H1 (cell line): Measurements from ENCODE around the gene KLHL29. TPM values are rescaled to one million over a fixed set of nuclear protein-coding genes. Genes with fewer than 3 reads are reported as not detected.

Source experiments
- CTCF ChIA-PET: fragments of 300-600 bp; sonication (Branson Sonifier 250); formaldehyde crosslinking; loops from one replicate; lab custom pipeline; 2021; ENCODE audit not compliant: partially characterized antibody; lab: Charles Lee
- POLR2A ChIA-PET: fragments of 300-600 bp; sonication (Branson Sonifier 250); formaldehyde crosslinking; loops from one replicate; lab custom pipeline; 2021; ENCODE audit warnings: inconsistent platforms; ENCODE audit not compliant: partially characterized antibody; lab: Charles Lee
- DNase-seq, 2 experiments: peaks; one replicate each; pipeline versions ENCODE4 v3.0.0 to v3.0.0-alpha.2; 2010 to 2022; ENCODE audit warnings: low spot score in 2 of 2, low read depth in 1 of 2, mixed read lengths in 1 of 2
- FAIRE-seq: peaks from 2 replicates; lab custom pipeline; 2011; peaks lifted over from hg19 to GRCh38; lab: Jason Lieb, UNC
- H2AFZ ChIP-seq: 2 replicates; pipeline ENCODE4 v1.8.1; 2012; ENCODE audit warnings: low read length, inconsistent platforms
- H2AK5ac ChIP-seq: 2 replicates; pipeline ENCODE4 v1.6.1; 2013; ENCODE audit warnings: low read depth, low read length
- H2BK120ac ChIP-seq: replicated peaks from 2 replicates; pipeline ENCODE3; 2013; ENCODE audit warnings: low read depth, low read length, inconsistent platforms
- H2BK12ac ChIP-seq: 2 replicates; pipeline ENCODE4 v1.6.1; 2013; ENCODE audit warnings: low read depth, low read length
- H2BK15ac ChIP-seq: 2 replicates; pipeline ENCODE4 v1.6.1; 2013; ENCODE audit warnings: low read length
- H2BK20ac ChIP-seq: 2 replicates; pipeline ENCODE4 v1.6.1; 2013; ENCODE audit warnings: low read length
- H2BK5ac ChIP-seq: 2 replicates; pipeline ENCODE4 v1.6.1; 2013; ENCODE audit warnings: low read depth, low read length
- H3K14ac ChIP-seq: 2 replicates; pipeline ENCODE4 v1.6.1; 2013; ENCODE audit warnings: inconsistent platforms; ENCODE audit not compliant: insufficient read length
- H3K18ac ChIP-seq: 2 replicates; pipeline ENCODE4 v1.6.1; 2013; ENCODE audit warnings: low read length; ENCODE audit errors: extremely low read depth
- H3K23ac ChIP-seq: 2 replicates; pipeline ENCODE4 v1.6.1; 2013; ENCODE audit warnings: inconsistent platforms; ENCODE audit not compliant: insufficient read length
- H3K23me2 ChIP-seq: 2 replicates; pipeline ENCODE4 v1.6.1; 2013; ENCODE audit warnings: low read depth, low read length
- H3K27ac ChIP-seq: 2 replicates; pipeline ENCODE4 v1.6.1; 2011; ENCODE audit warnings: low read depth, low read length, inconsistent platforms
- H3K27me3 ChIP-seq, 4 experiments: replicated peaks in 1 of 4; 1 replicate in 1 of 4; 2 replicates in 3 of 4; pipeline versions ENCODE4 v1.6.1 to v1.8.1; 2011 to 2013; ENCODE audit warnings: low read length in 3 of 4, mild to moderate bottlenecking in 3 of 4, inconsistent platforms in 2 of 4, mixed read lengths in 2 of 4, moderate library complexity in 1 of 4; ENCODE audit not compliant: control insufficient read depth in 3 of 4, insufficient read depth in 3 of 4; ENCODE audit errors: extremely low read depth in 1 of 4
- H3K36me3 ChIP-seq, 4 experiments: 2 replicates each; pipeline versions ENCODE4 v1.6.1 to v1.8.1; 2011 to 2013; ENCODE audit warnings: mild to moderate bottlenecking in 4 of 4, low read length in 3 of 4, moderate library complexity in 2 of 4, control low read depth in 1 of 4, inconsistent platforms in 1 of 4; ENCODE audit not compliant: insufficient read depth in 4 of 4, control insufficient read depth in 2 of 4
- H3K4ac ChIP-seq: replicated peaks from 2 replicates; pipeline ENCODE3; 2013; ENCODE audit warnings: low read length, low read depth, mixed read lengths, inconsistent platforms; ENCODE audit not compliant: insufficient read length
- H3K4me1 ChIP-seq, 4 experiments: replicated peaks in 1 of 4; 1 replicate in 1 of 4; 2 replicates in 3 of 4; pipeline versions ENCODE4 v1.6.1 to v1.8.1; 2011 to 2013; ENCODE audit warnings: low read length in 3 of 4, inconsistent platforms in 2 of 4, mixed read lengths in 1 of 4; ENCODE audit not compliant: insufficient read depth in 4 of 4, control insufficient read depth in 3 of 4
- H3K4me2 ChIP-seq, 2 experiments: 2 replicates each; pipeline versions ENCODE4 v1.6.1 to v1.8.1; 2011 to 2013; ENCODE audit warnings: low read depth in 2 of 2, low read length in 2 of 2, control low read depth in 1 of 2, inconsistent platforms in 1 of 2, mild to moderate bottlenecking in 1 of 2; ENCODE audit not compliant: insufficient read depth in 1 of 2
- H3K4me3 ChIP-seq, 4 experiments: fragments of 200-600, 300-600 bp in 1 of 4; sonication (generic), shearing (Covaris generic), sonication (Bioruptor Twin) in 1 of 4; 2 replicates each; pipeline versions ENCODE4 v1.5.1 to v1.8.1; 2011 to 2016; ENCODE audit warnings: low read length in 4 of 4, low read depth in 3 of 4, control low read depth in 2 of 4, inconsistent platforms in 2 of 4, mild to moderate bottlenecking in 2 of 4, mixed read lengths in 1 of 4, moderate library complexity in 1 of 4; ENCODE audit not compliant: insufficient read depth in 2 of 4; ENCODE audit errors: extremely low read depth in 1 of 4
- H3K56ac ChIP-seq: replicated peaks from 2 replicates; pipeline ENCODE3; 2013; ENCODE audit warnings: low read depth, mild to moderate bottlenecking, mixed read lengths, low read length, inconsistent platforms; ENCODE audit not compliant: insufficient read length
- H3K79me1 ChIP-seq: 2 replicates; pipeline ENCODE4 v1.6.1; 2013; ENCODE audit warnings: low read depth, low read length, control low read depth
- H3K79me2 ChIP-seq, 2 experiments: 2 replicates each; pipeline versions ENCODE4 v1.6.1 to v1.8.1; 2012 to 2013; ENCODE audit warnings: low read length in 2 of 2, mild to moderate bottlenecking in 2 of 2, inconsistent platforms in 1 of 2; ENCODE audit not compliant: insufficient read depth in 2 of 2, control insufficient read depth in 1 of 2
- H3K9ac ChIP-seq, 4 experiments: replicated peaks in 1 of 4; 1 replicate in 1 of 4; 2 replicates in 3 of 4; pipeline versions ENCODE4 v1.6.1 to v1.8.1; 2011 to 2013; ENCODE audit warnings: low read depth in 3 of 4, low read length in 3 of 4, control low read depth in 2 of 4, mild to moderate bottlenecking in 2 of 4, moderate library complexity in 2 of 4, inconsistent platforms in 1 of 4; ENCODE audit errors: extremely low read depth in 1 of 4
- H3K9me3 ChIP-seq, 2 experiments: 2 replicates each; pipeline versions ENCODE4 v1.6.1 to v1.8.1; 2012 to 2013; ENCODE audit warnings: mild to moderate bottlenecking in 2 of 2, moderate library complexity in 2 of 2, control low read depth in 1 of 2, inconsistent platforms in 1 of 2, low read depth in 1 of 2, low read length in 1 of 2, mixed read lengths in 1 of 2; ENCODE audit not compliant: insufficient read depth in 2 of 2
- H4K20me1 ChIP-seq, 2 experiments: replicated peaks in 1 of 2; 2 replicates each; pipeline versions ENCODE3 to v1.8.1; 2011 to 2013; ENCODE audit warnings: inconsistent platforms in 2 of 2, low read length in 2 of 2, mild to moderate bottlenecking in 1 of 2; ENCODE audit not compliant: insufficient read depth in 2 of 2, control insufficient read depth in 1 of 2
- H4K5ac ChIP-seq: 2 replicates; pipeline ENCODE4 v1.6.1; 2013; ENCODE audit warnings: low read length, low read depth, mixed read lengths, inconsistent platforms; ENCODE audit not compliant: insufficient read length
- H4K8ac ChIP-seq: 2 replicates; pipeline ENCODE4 v1.8.0; 2013; ENCODE audit warnings: mild to moderate bottlenecking, moderate library complexity, low read length, inconsistent platforms; ENCODE audit not compliant: insufficient read depth; ENCODE audit errors: extremely low read depth
- H4K91ac ChIP-seq: replicated peaks from 2 replicates; pipeline ENCODE3; 2013; ENCODE audit warnings: low read length, mixed read lengths, inconsistent platforms; ENCODE audit not compliant: insufficient read length
- CBX8 ChIP-seq: fragments of 300-800, 300-1000 bp; sonication (generic); IDR thresholded peaks from 2 replicates; pipeline ENCODE4 v1.7.1; 2016; ENCODE audit warnings: low read depth, low read length, borderline replicate concordance
- CHD1 ChIP-seq: IDR thresholded peaks from 2 replicates; pipeline ENCODE4 v1.6.1; 2012; ENCODE audit warnings: low read depth, low read length, improper control_type of control experiment
- CTBP2 ChIP-seq: IDR thresholded peaks from 2 replicates; pipeline ENCODE4 v1.7.0; 2011; ENCODE audit warnings: borderline replicate concordance, mild to moderate bottlenecking, moderate library complexity, mixed read lengths, low read length; ENCODE audit not compliant: insufficient read depth, insufficient read length
- HDAC6 ChIP-seq: IDR thresholded peaks from one replicate; pipeline ENCODE4 v1.7.1; 2012; ENCODE audit warnings: low read depth, mild to moderate bottlenecking, inconsistent platforms, low read length, moderate library complexity
- NRF1 ChIP-seq: IDR thresholded peaks from 2 replicates; pipeline ENCODE4 v1.6.1; 2011; ENCODE audit warnings: mild to moderate bottlenecking, low read depth, low read length, improper control_type of control experiment
- RAD21 ChIP-seq, 2 experiments: IDR thresholded peaks in 1 of 2; conservative IDR thresholded peaks in 1 of 2; 2 replicates each; pipeline ENCODE4 v1.6.1; 2011; ENCODE audit warnings: low read depth in 2 of 2, low read length in 2 of 2, improper control_type of control experiment in 1 of 2, inconsistent platforms in 1 of 2, mild to moderate bottlenecking in 1 of 2, moderate library complexity in 1 of 2
- RNF2 ChIP-seq: fragments of 200-900, 300-1000 bp; sonication (generic); IDR thresholded peaks from 2 replicates; pipeline ENCODE4 v1.7.1; 2016; ENCODE audit warnings: borderline replicate concordance, low read depth, mild to moderate bottlenecking, antibody characterized with exemption, low read length; ENCODE audit not compliant: poor library complexity, severe bottlenecking; ENCODE audit errors: missing control alignments
- SIRT6 ChIP-seq: IDR thresholded peaks from one replicate; pipeline ENCODE4 v1.7.1; 2012; ENCODE audit warnings: low read length, inconsistent platforms
- TAF7 ChIP-seq: optimal IDR thresholded peaks from 2 replicates; pipeline ENCODE3; 2011; ENCODE audit warnings: low read depth, mild to moderate bottlenecking, inconsistent platforms, low read length, moderate library complexity, borderline replicate concordance
- WGBS, 2 experiments: shearing (Covaris generic) in 1 of 2; methylation state at CpG; one replicate each; pipeline versions ENCODE4 v1.1.6 to v1.1.7; 2013 to 2015; ENCODE audit warnings: low lambda C conversion rate in 2 of 2, mixed read lengths in 2 of 2, inconsistent platforms in 1 of 2, low coverage in 1 of 2, missing lambda C conversion rate in 1 of 2; ENCODE audit not compliant: insufficient replicate concordance in 2 of 2, insufficient coverage in 1 of 2, insufficient read length in 1 of 2; ENCODE audit errors: extremely low coverage in 1 of 2, missing lambda C conversion rate in 1 of 2; 5-methylcytosine and 5-hydroxymethylcytosine counted together
- polyA plus RNA-seq, 7 experiments: library from polyadenylated mRNA; depleted of rRNA in 3 of 7; stranded (reverse) in 5 of 7; unstranded in 2 of 7; fragments of >200 nt in 5 of 7; fragments of 200-250 nt in 2 of 7; gene quantifications; 1 replicate in 5 of 7; 2 replicates in 1 of 7; 4 replicates in 1 of 7; pipeline versions ENCODE4 v1.2.1 to v1.2.3, GENCODE V29; 2011 to 2013; ENCODE audit warnings: missing spikeins in 2 of 7, mixed read lengths in 2 of 7
- total RNA-seq: library from RNA; stranded (reverse); fragmentation: NEBNext Ultra II Directional; extraction: Animal tissue kit (Norgen Biotek cat#: 25700); gene quantifications from 2 replicates; pipeline ENCODE4 v1.2.1, GENCODE V29; 2021

The KLHL29 gene
- total and polyA plus RNA-seq, 2 of the 8 experiments (the other 6 are each of a cell fraction or from before 2014, with no cell fraction given), result 1.1 to 4.7 TPM

GRCh38 chr2:23401427-23402204 is 16.6 kb downstream of the KLHL29 start:
- H4K8ac ChIP-seq, result no peak overlapping the region
- H2AK5ac ChIP-seq, result no peak overlapping the region
- no peak overlapping the region for H3K14ac ChIP-seq
- H3K18ac ChIP-seq, result no peak overlapping the region
- H3K4me1 ChIP-seq, result peaks cover 0 to 9% (median 5%) of the 10 kb centered on the region in 4 experiments; a peak in 4 of 7 replicates
- no peaks in the 10 kb centered on the region for H3K36me3 ChIP-seq
- WGBS, 2 experiments, result 89% methylated on average over 14 of the region's 14 CpGs; no CpG with 5 or more reads in 1 of the 2 experiments
- POLR2A ChIA-PET, result no interaction called here
- H3K56ac ChIP-seq, result no peak overlapping the region
- H3K79me2 ChIP-seq, result no peaks in the 10 kb centered on the region
- no peak overlapping the region for H2BK120ac ChIP-seq
- H3K4me2 ChIP-seq, result no peak overlapping the region
- H3K4me3 ChIP-seq, result no peak overlapping the region
- no peaks in the 10 kb centered on the region for H3K27me3 ChIP-seq
- DNase-seq (no peak), FAIRE-seq (no peak)
- H3K27ac ChIP-seq, result no peak overlapping the region
- CTCF ChIA-PET, result interaction anchor here (1.1 to 1.6 kb wide), 2 partner anchors 13 to 50 kb away, joined by 3 to 5 read pairs; no protein-coding TSS in a partner anchor
- H3K9ac ChIP-seq, result no peak overlapping the region
- H3K79me1 ChIP-seq, result no peaks in the 10 kb centered on the region
- no peak overlapping the region for H2BK20ac ChIP-seq
- no peak for TF ChIP-seq SIRT6
- no peak for TF ChIP-seq HDAC6
- TF ChIP-seq CHD1, result no peak
- TF ChIP-seq CTBP2, result no peak
- no peak for TF ChIP-seq CBX8
- no peak for TF ChIP-seq NRF1
- no peak for TF ChIP-seq TAF7
- no peak for TF ChIP-seq RNF2
- TF ChIP-seq RAD21 (IDR thresholded peaks at IDR 0.05 in 1 of 2, conservative IDR thresholded peaks at IDR 0.05 in 1 of 2; ENCODE audit: low read depth in 2 of 2, low read length in 2 of 2), result no peak
- no peak overlapping the region for H2BK12ac ChIP-seq
- H3K23ac ChIP-seq, result no peak overlapping the region
- H4K91ac ChIP-seq, result no peak overlapping the region
- no peak overlapping the region for H2BK15ac ChIP-seq
- peaks cover 0 to 2% of the 10 kb centered on the region in 2 experiments for H4K20me1 ChIP-seq
- H3K9me3 ChIP-seq, result no peaks in the 10 kb centered on the region
- H3K4ac ChIP-seq, result no peak overlapping the region
- no peaks in the 10 kb centered on the region for H3K23me2 ChIP-seq
- no peak overlapping the region for H4K5ac ChIP-seq
- H2BK5ac ChIP-seq, result no peak overlapping the region
- H2AFZ ChIP-seq, result no peak overlapping the region
